Adrenal gland (tissue), 12 donors: Measurements from ENCODE around the gene ZFAND4. TPM values are rescaled to one million over a fixed set of nuclear protein-coding genes. Genes with fewer than 3 reads are reported as not detected.

Source experiments
- DNase-seq, 7 donors: peaks; one replicate each; pipeline ENCODE4 v3.0.0-alpha.2; 2019 to 2020
- H3K27ac ChIP-seq, 5 donors: fragments of 200-600 bp; sonication (generic) in 4 of 5; 1 replicate in 3 of 5; 2 replicates in 2 of 5; pipeline versions ENCODE4 v1.5.1 to v1.8.0; 2016 to 2020; ENCODE audit warnings: mild to moderate bottlenecking in 1 of 5
- H3K27me3 ChIP-seq: fragments of 200-600 bp; 2 replicates; pipeline ENCODE4 v1.8.0; 2021
- H3K36me3 ChIP-seq, 2 donors: fragments of 200-600 bp; replicated peaks in 1 of 2; 1 replicate in 1 of 2; 2 replicates in 1 of 2; pipeline versions ENCODE4 v1.5.1 to v1.8.0; 2018 to 2022
- H3K4me1 ChIP-seq, 2 donors: fragments of 200-600 bp; replicated peaks in 1 of 2; 1 replicate in 1 of 2; 2 replicates in 1 of 2; pipeline versions ENCODE4 v1.5.1 to v1.8.0; 2018 to 2021
- H3K4me3 ChIP-seq, 4 donors: fragments of 200-600 bp; sonication (generic) in 3 of 4; one replicate each; pipeline ENCODE4 v1.5.1; 2016 to 2018
- H3K9me3 ChIP-seq, 3 donors: fragments of 200-600 bp; sonication (generic) in 1 of 3; replicated peaks in 1 of 3; 1 replicate in 2 of 3; 2 replicates in 1 of 3; pipeline versions ENCODE4 v1.5.1 to v1.8.0; 2016 to 2021
- CTCF ChIP-seq, 6 experiments: fragments of 450-650 bp in 4 of 6; fragments of 200-600 bp in 2 of 6; sonication (generic) in 1 of 6; IDR thresholded peaks; 1 replicate in 5 of 6; 2 replicates in 1 of 6; pipeline versions ENCODE4 v1.5.1 to v1.8.0; 2016 to 2021; ENCODE audit warnings: antibody characterized with exemption in 6 of 6, mild to moderate bottlenecking in 2 of 6, moderate library complexity in 1 of 6
- POLR2A ChIP-seq, 2 donors: fragments of 450-650 bp; IDR thresholded peaks; one replicate each; pipeline ENCODE4 v1.6.1; 2017; ENCODE audit warnings: antibody characterized with exemption in 2 of 2, mild to moderate bottlenecking in 2 of 2, moderate library complexity in 1 of 2
- WGBS, 4 donors: extraction: QIAGEN DNeasy Blood & Tissue Kit in 2 of 4; methylation state at CpG; one replicate each; pipeline versions ENCODE4 v1.1.5 to v1.1.7; 2013 to 2017; 5-methylcytosine and 5-hydroxymethylcytosine counted together
- intact Hi-C, 2 donors: fragments of 100-400 bp; cut with DNase I; formaldehyde crosslinking; loops; one replicate each; pipeline versions ENCODE4 v1.14.1 to v1.15.0; 2022 to 2023
- polyA plus RNA-seq, 3 donors: library from polyadenylated mRNA; stranded (reverse); fragments of 200-250 nt in 2 of 3; fragments of 350-450 nt in 1 of 3; fragmentation: Illumina TruSeq in 1 of 3; extraction: RNeasy Lipid Tissue Mini Kit (QIAGEN cat#74804) in 1 of 3; gene quantifications; one replicate each; pipeline ENCODE4 v1.2.3, GENCODE V29; 2013 to 2014
- total RNA-seq, 9 donors: library from RNA; depleted of rRNA in 4 of 9; stranded (reverse); fragments of >200 nt in 4 of 9; fragments of 120-200 nt in 1 of 9; fragmentation: NEBNext Ultra II Directional in 1 of 9; extraction: Animal tissue kit (Norgen Biotek cat#: 25700) in 1 of 9; gene quantifications; one replicate each; pipeline versions ENCODE4 v1.1.0 to v1.2.4, GENCODE V29; 2013 to 2023
- donor health status: healthy with polysubstance abuse.
- donor health status: Bipolar disorder and iron deficiency.
- donor health status: DM: yes; HTN: yes; CAD: no.
- donor health status: DM: no; HTN: no; CAD: no.
- donor health status: DM: no; HTN: no; CAD: no.
- donor health status: DM: yes; HTN: yes; CAD: no.

Gene ZFAND4
- total and polyA plus RNA-seq, 12 donors = 7.1 to 48.7 (median 26.6) TPM

GRCh38 chr10:45625879-45626278 lies 46.7 kb downstream of the ZFAND4 start:
- Histone ChIP-seq H3K27ac (peak overlapping the region in 3 of 5 donors; percentile 33 to 56 (median 42)), H3K36me3 (peaks cover 0 to 6% of the 10 kb centered on the region in 2 donors), H3K4me3 (no peak overlapping the region), H3K9me3 (no peaks in the 10 kb centered on the region), H3K27me3 (no peaks in the 10 kb centered on the region), H3K4me1 (peaks cover 21 to 42% of the 10 kb centered on the region in 2 donors)
- TF ChIP-seq CTCF (IDR thresholded peaks at IDR 0.05) (no peak), POLR2A (IDR thresholded peaks at IDR 0.05) (no peak)
- DNase-seq = peak in 4 of 7 donors; percentile 29 to 55 (median 36)
- intact Hi-C loops = no loop called here
- 52 to 62% (median 56%) methylated on average over 3 of the region's 3 CpGs for WGBS, 4 donors

- H3K27ac ChIP-seq = no peak overlapping the region
These were observed 47.8 kb downstream of the ZFAND4 start for GRCh38 chr10:45624724-45625123.

GRCh38 chr10:45614869-45615268 lies 57.7 kb downstream of the ZFAND4 start:
- WGBS, 4 donors = 96 to 100% (median 97%) methylated on average over 1 of the region's 1 CpG
- Histone ChIP-seq H3K27ac (no peak overlapping the region), H3K4me1 (no peaks in the 10 kb centered on the region), H3K27me3 (no peaks in the 10 kb centered on the region), H3K9me3 (no peaks in the 10 kb centered on the region), H3K36me3 (no peaks in the 10 kb centered on the region), H3K4me3 (no peak overlapping the region)
- TF ChIP-seq CTCF (IDR thresholded peaks at IDR 0.05) = no peak
- TF ChIP-seq POLR2A (IDR thresholded peaks at IDR 0.05) = no peak
- intact Hi-C loops = no loop called here
- DNase-seq = no peak

More at GRCh38 chr10:45624724-45625123, 47.8 kb downstream of the ZFAND4 start:
- intact Hi-C loops = no loop called here
- DNase-seq = peak in 5 of 7 donors; percentile 29 to 48 (median 40)
- WGBS, 4 donors = 51 to 64% (median 61%) methylated on average over 6 of the region's 6 CpGs
- Histone ChIP-seq H3K4me1 (peaks cover 21 to 42% of the 10 kb centered on the region in 2 donors), H3K4me3 (no peak overlapping the region), H3K9me3 (no peaks in the 10 kb centered on the region), H3K27me3 (no peaks in the 10 kb centered on the region), H3K36me3 (peaks cover 0 to 6% of the 10 kb centered on the region in 2 donors)
- TF ChIP-seq POLR2A (IDR thresholded peaks at IDR 0.05) (no peak), CTCF (IDR thresholded peaks at IDR 0.05) (no peak)

- H3K27ac ChIP-seq = no peak overlapping the region
- no peaks in the 10 kb centered on the region for H3K27me3 ChIP-seq
- no peaks in the 10 kb centered on the region for H3K36me3 ChIP-seq
- TF ChIP-seq CTCF (IDR thresholded peaks at IDR 0.05) (no peak), POLR2A (IDR thresholded peaks at IDR 0.05) (no peak)
- no peak for DNase-seq
- no peak overlapping the region for H3K4me3 ChIP-seq
- H3K4me1 ChIP-seq = no peaks in the 10 kb centered on the region
- no peaks in the 10 kb centered on the region for H3K9me3 ChIP-seq
- intact Hi-C loops = no loop called here
These were observed 59.8 kb downstream of the ZFAND4 start for GRCh38 chr10:45612741-45613140.
